Measurements from ENCODE around the gene SNAI3. TPM values are rescaled to one million over a fixed set of nuclear protein-coding genes. Genes with fewer than 3 reads are reported as not detected.

SNAI3 gene
- total and polyA plus RNA-seq, 2 experiments from 2014 or later: 10.3 to 19.4 TPM

- Mint-ChIP-seq H3K9me3 (no peaks in the 10 kb centered on the region), H3K4me1 (peaks cover 8% of the 10 kb centered on the region), H3K27ac (no peak overlapping the region), H3K27me3 (ENCODE audit: insufficient read depth, low read depth, poor library complexity) (peaks cover 9% of the 10 kb centered on the region), H3K4me3 (peak overlapping the region; percentile 87), H3K36me3 (ENCODE audit: low read depth) (peaks cover 18% of the 10 kb centered on the region; the same call in 2 of the 3 replicates)
- peaks cover 11% of the 10 kb centered on the region; the same call in 1 of the 2 replicates for H3K4me1 ChIP-seq (ENCODE audit: insufficient read depth)
- no peak overlapping the region for H3K27ac ChIP-seq (ENCODE audit: low read depth)
- H3K4me2 ChIP-seq: peak overlapping the region; percentile 98
- ATAC-seq (no peak), DNase-seq (ENCODE audit: low spot score) (no peak)
- no peaks in the 10 kb centered on the region for H3K27me3 ChIP-seq (ENCODE audit: insufficient read depth)
- no peak for TF ChIP-seq STAT1 (IDR thresholded peaks at IDR 0.05; ENCODE audit: unreplicated experiment)
- no peak for TF ChIP-seq CTCF (conservative IDR thresholded peaks at IDR 0.05; ENCODE audit: low read depth in 2 of 2)
- no peak for TF ChIP-seq JUNB (IDR thresholded peaks at IDR 0.05; ENCODE audit: unreplicated experiment)
- TF ChIP-seq ZNF331 (CRISPR knock-in tag; IDR thresholded peaks at IDR 0.05; ENCODE audit: low read depth): no peak
- no peak for TF ChIP-seq REST (IDR thresholded peaks at IDR 0.05; ENCODE audit: unreplicated experiment)
- TF ChIP-seq ZNF114 (CRISPR knock-in tag; IDR thresholded peaks at IDR 0.05): no peak
- no peak for TF ChIP-seq EZH2 (IDR thresholded peaks at IDR 0.05; ENCODE audit: low read depth, unreplicated experiment)
- no peak for TF ChIP-seq POLR2AphosphoS5 (IDR thresholded peaks at IDR 0.05; ENCODE audit: low read depth)
- TF ChIP-seq CREB1 (CRISPR knock-in tag; IDR thresholded peaks at IDR 0.05; ENCODE audit: low read depth): no peak
- TF ChIP-seq EZH2phosphoT487 (IDR thresholded peaks at IDR 0.05; ENCODE audit: unreplicated experiment): no peak
- no peak for TF ChIP-seq NANOG (IDR thresholded peaks at IDR 0.05; ENCODE audit: borderline replicate concordance)
- TF ChIP-seq ETS1 (IDR thresholded peaks at IDR 0.05): no peak
- no peak for TF ChIP-seq ZNF462 (CRISPR knock-in tag; IDR thresholded peaks at IDR 0.05)
- H4K20me1 ChIP-seq (replicated peaks; ENCODE audit: insufficient read depth): peaks cover 7% of the 10 kb centered on the region; the same call in 1 of the 2 replicates
- H3K79me2 ChIP-seq (replicated peaks; ENCODE audit: insufficient read depth): peaks cover 14% of the 10 kb centered on the region; the same call in 1 of the 2 replicates
- H3K9me2 ChIP-seq (ENCODE audit: insufficient read depth): no peaks in the 10 kb centered on the region
- 0 out of 2 replicates have a peak, but pooled peaks cover 7% of the 10 kb centered on the region for H3F3A ChIP-seq (replicated peaks; ENCODE audit: low read depth)
- no peaks in the 10 kb centered on the region; the same call in 1 of the 2 replicates for H3K36me3 ChIP-seq (ENCODE audit: insufficient read depth)
- H3K4me3 ChIP-seq: peak overlapping the region; percentile 96
- H2AFZ ChIP-seq: no peak overlapping the region
These were observed 36.9 kb downstream of the SNAI3 start for GRCh38 chr16:88649195-88649923.

All from GM23338 (cell line).